Trophoblast cell (in vitro differentiated cells and primary cell): Measurements from ENCODE around the gene CBFB.

ENCODE experiments used
- DNase-seq, 2 donors: peaks; one replicate each; pipeline ENCODE4 v3.0.0-alpha.2; 2016
- H2AFZ ChIP-seq: 2 replicates; pipeline ENCODE4 v1.6.1; 2013; ENCODE audit warnings: low read length, moderate library complexity, mild to moderate bottlenecking; ENCODE audit not compliant: insufficient read depth, poor library complexity
- H2AK5ac ChIP-seq: 2 replicates; pipeline ENCODE4 v1.6.1; 2013; ENCODE audit warnings: mild to moderate bottlenecking, low read length
- H2BK120ac ChIP-seq: 2 replicates; pipeline ENCODE4 v1.6.1; 2013; ENCODE audit warnings: low read length, mild to moderate bottlenecking, moderate library complexity; ENCODE audit not compliant: insufficient read depth, poor library complexity
- H2BK12ac ChIP-seq: 2 replicates; pipeline ENCODE4 v1.6.1; 2013; ENCODE audit warnings: mild to moderate bottlenecking, low read length, moderate library complexity
- H2BK5ac ChIP-seq: 2 replicates; pipeline ENCODE4 v1.6.1; 2013; ENCODE audit warnings: low read length, low read depth, moderate library complexity, mild to moderate bottlenecking; ENCODE audit not compliant: poor library complexity
- H3K14ac ChIP-seq: 2 replicates; pipeline ENCODE4 v1.6.1; 2013; ENCODE audit warnings: mild to moderate bottlenecking, low read length
- H3K18ac ChIP-seq: 2 replicates; pipeline ENCODE4 v1.6.1; 2013; ENCODE audit warnings: mild to moderate bottlenecking, low read length
- H3K23ac ChIP-seq: 2 replicates; pipeline ENCODE4 v1.6.1; 2013; ENCODE audit warnings: low read length
- H3K27ac ChIP-seq: 2 replicates; pipeline ENCODE4 v1.5.1; 2013; ENCODE audit warnings: low read depth, mild to moderate bottlenecking, inconsistent platforms, low read length, moderate library complexity
- H3K27me3 ChIP-seq: 2 replicates; pipeline ENCODE4 v1.6.1; 2013; ENCODE audit warnings: inconsistent platforms, mild to moderate bottlenecking, low read length, moderate library complexity; ENCODE audit not compliant: insufficient read depth
- H3K36me3 ChIP-seq, 2 experiments: 1 replicate in 1 of 2; 2 replicates in 1 of 2; pipeline ENCODE4 v1.6.1; 2013; ENCODE audit warnings: low read length in 2 of 2, mild to moderate bottlenecking in 2 of 2, moderate library complexity in 1 of 2; ENCODE audit not compliant: insufficient read depth in 2 of 2, control insufficient read depth in 1 of 2
- H3K4ac ChIP-seq: 2 replicates; pipeline ENCODE4 v1.6.1; 2013; ENCODE audit warnings: low read depth, mild to moderate bottlenecking, low read length, moderate library complexity
- H3K4me1 ChIP-seq, 2 experiments: 1 replicate in 1 of 2; 2 replicates in 1 of 2; pipeline ENCODE4 v1.6.1; 2013; ENCODE audit warnings: low read length in 2 of 2, mild to moderate bottlenecking in 2 of 2, moderate library complexity in 1 of 2; ENCODE audit not compliant: insufficient read depth in 2 of 2, control insufficient read depth in 1 of 2
- H3K4me2 ChIP-seq: 2 replicates; pipeline ENCODE4 v1.6.1; 2013; ENCODE audit warnings: inconsistent platforms, mild to moderate bottlenecking, low read length, moderate library complexity
- H3K4me3 ChIP-seq: 2 replicates; pipeline ENCODE4 v1.5.1; 2013; ENCODE audit warnings: mild to moderate bottlenecking, low read depth, low read length, inconsistent platforms
- H3K79me1 ChIP-seq: one replicate; pipeline ENCODE4 v1.6.1; 2013; ENCODE audit warnings: low read length
- H3K79me2 ChIP-seq: 2 replicates; pipeline ENCODE4 v1.6.1; 2013; ENCODE audit warnings: low read length, mild to moderate bottlenecking; ENCODE audit not compliant: control insufficient read depth, insufficient read depth, poor library complexity
- H3K9ac ChIP-seq: 2 replicates; pipeline ENCODE4 v1.6.1; 2013; ENCODE audit warnings: mild to moderate bottlenecking, low read length
- H3K9me3 ChIP-seq: 2 replicates; pipeline ENCODE4 v1.6.1; 2013; ENCODE audit warnings: low read depth, mild to moderate bottlenecking, control low read depth, inconsistent platforms, low read length; ENCODE audit not compliant: insufficient read depth
- H4K12ac ChIP-seq: 2 replicates; pipeline ENCODE4 v1.6.1; 2013; ENCODE audit warnings: low read depth, mild to moderate bottlenecking, low read length, moderate library complexity
- H4K8ac ChIP-seq: 2 replicates; pipeline ENCODE4 v1.6.1; 2013; ENCODE audit warnings: low read depth, mild to moderate bottlenecking, low read length, moderate library complexity
- H4K91ac ChIP-seq: one replicate; pipeline ENCODE4 v1.6.1; 2013; ENCODE audit warnings: low read depth, mild to moderate bottlenecking, low read length, moderate library complexity
- WGBS: extraction: QIAGEN DNeasy Blood & Tissue Kit; methylation state at CpG from one replicate; pipeline ENCODE4 v1.1.7; 2013; ENCODE audit warnings: missing lambda C conversion rate; ENCODE audit not compliant: insufficient read length, insufficient coverage; ENCODE audit errors: extremely low coverage; 5-methylcytosine and 5-hydroxymethylcytosine counted together

CBFB gene

DNA sequence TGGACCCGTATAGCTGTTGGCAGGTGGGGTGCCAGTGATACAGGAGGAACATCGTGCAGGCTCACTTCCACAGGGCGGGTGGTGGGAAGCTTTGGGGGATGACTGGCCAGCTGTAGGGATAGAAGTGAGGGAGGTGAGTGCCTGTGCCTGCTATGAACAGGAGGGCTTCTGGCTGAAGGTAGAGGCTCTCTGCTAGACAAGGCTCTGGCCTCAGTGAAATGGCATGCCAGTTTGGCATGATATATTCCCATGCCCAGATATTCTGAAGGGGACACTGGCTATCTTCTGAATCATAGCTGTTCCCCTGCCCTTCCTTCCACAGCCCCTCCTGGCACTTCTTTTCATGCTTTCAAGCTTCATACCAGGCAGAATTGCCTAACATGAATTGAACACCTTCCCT lies 99.9 kb downstream of the CBFB start:
- H3K18ac ChIP-seq = no peak overlapping the region
- no peak overlapping the region for H3K27ac ChIP-seq
- no CpG with 5 or more reads among the region's 3 CpGs for WGBS
- no peak overlapping the region for H2AFZ ChIP-seq
- no peak overlapping the region for H2AK5ac ChIP-seq
- no peak for DNase-seq
- H3K23ac ChIP-seq = no peak overlapping the region
- peaks cover 13 to 23% of the 10 kb centered on the region in 2 experiments for H3K36me3 ChIP-seq
- H4K91ac ChIP-seq = no peak overlapping the region
- no peaks in the 10 kb centered on the region for H3K4me1 ChIP-seq
- H3K79me2 ChIP-seq = no peaks in the 10 kb centered on the region
- no peak overlapping the region for H4K12ac ChIP-seq
- no peak overlapping the region for H3K14ac ChIP-seq
- H3K9me3 ChIP-seq = no peaks in the 10 kb centered on the region
- H2BK5ac ChIP-seq = no peak overlapping the region
- no peaks in the 10 kb centered on the region for H3K79me1 ChIP-seq
- no peak overlapping the region for H4K8ac ChIP-seq
- H3K4ac ChIP-seq = no peak overlapping the region
- no peak overlapping the region for H2BK12ac ChIP-seq
- H3K27me3 ChIP-seq = no peaks in the 10 kb centered on the region
- no peak overlapping the region for H2BK120ac ChIP-seq
- no peak overlapping the region for H3K9ac ChIP-seq
- no peak overlapping the region for H3K4me3 ChIP-seq
- no peak overlapping the region for H3K4me2 ChIP-seq

DNA sequence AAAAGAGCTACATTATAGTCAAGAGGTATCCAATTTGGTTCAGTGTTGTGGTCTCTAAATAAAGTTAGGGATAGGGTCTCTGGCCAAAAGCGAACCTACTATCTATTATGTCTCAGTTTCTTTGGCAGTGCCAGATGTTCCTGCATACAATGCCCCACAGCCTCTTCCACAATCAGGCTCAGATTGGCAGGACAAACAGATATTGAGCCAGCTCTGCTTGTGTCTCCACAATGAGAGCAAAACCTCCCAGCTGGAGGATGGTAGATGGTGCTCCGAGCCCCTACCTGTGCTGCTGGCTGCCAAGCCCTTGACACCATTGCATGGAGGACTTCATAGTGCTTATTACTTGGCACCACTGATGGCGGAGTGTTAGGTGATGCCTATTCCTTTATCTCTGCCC lies 100.5 kb downstream of the CBFB start:
- Histone ChIP-seq H3K9ac (no peak overlapping the region), H4K8ac (no peak overlapping the region), H3K27me3 (no peaks in the 10 kb centered on the region), H4K12ac (no peak overlapping the region), H3K23ac (no peak overlapping the region), H3K18ac (no peak overlapping the region), H2AFZ (no peak overlapping the region), H2BK5ac (no peak overlapping the region), H3K27ac (no peak overlapping the region), H3K9me3 (no peaks in the 10 kb centered on the region), H3K79me1 (no peaks in the 10 kb centered on the region), H2BK12ac (no peak overlapping the region), H3K79me2 (no peaks in the 10 kb centered on the region), H3K4me2 (no peak overlapping the region), H3K36me3 (peaks cover 17 to 26% of the 10 kb centered on the region in 2 experiments), H3K4me3 (no peak overlapping the region), H2BK120ac (no peak overlapping the region), H2AK5ac (no peak overlapping the region), H3K4ac (no peak overlapping the region), H3K14ac (no peak overlapping the region), H4K91ac (no peak overlapping the region), H3K4me1 (no peaks in the 10 kb centered on the region)
- no peak for DNase-seq
- WGBS = no CpG with 5 or more reads among the region's 3 CpGs

DNA sequence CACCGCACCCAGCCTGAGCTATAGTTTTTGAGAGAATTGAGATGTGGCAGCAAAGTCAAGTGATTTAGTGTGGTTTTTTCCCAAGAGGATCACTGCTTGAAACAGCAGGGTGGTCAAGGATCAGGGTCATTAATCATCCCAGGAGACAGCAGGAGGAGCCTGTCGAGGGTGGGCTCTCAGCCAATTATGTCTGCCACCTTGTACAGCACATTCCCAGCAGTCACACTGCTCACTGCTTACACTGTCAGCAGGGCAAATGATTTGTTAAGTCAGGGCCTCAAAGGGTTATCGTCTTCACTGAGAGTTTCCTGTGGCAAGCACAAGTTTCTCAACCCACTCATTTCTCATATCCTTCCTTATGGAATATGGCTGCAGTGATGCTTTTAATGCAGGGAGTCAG lies 108.7 kb downstream of the CBFB start:
- Histone ChIP-seq H3K4me1 (no peaks in the 10 kb centered on the region), H3K23ac (no peak overlapping the region), H3K4ac (no peak overlapping the region), H3K79me1 (no peaks in the 10 kb centered on the region), H3K27me3 (no peaks in the 10 kb centered on the region), H3K27ac (no peak overlapping the region), H3K36me3 (peaks cover 46 to 67% of the 10 kb centered on the region in 2 experiments), H2BK120ac (no peak overlapping the region), H2BK12ac (no peak overlapping the region), H4K8ac (no peak overlapping the region), H3K4me3 (no peak overlapping the region), H2BK5ac (no peak overlapping the region), H3K4me2 (no peak overlapping the region), H3K9ac (no peak overlapping the region), H4K12ac (no peak overlapping the region), H4K91ac (no peak overlapping the region), H3K79me2 (no peaks in the 10 kb centered on the region), H3K18ac (no peak overlapping the region), H3K9me3 (peaks cover 2% of the 10 kb centered on the region), H3K14ac (no peak overlapping the region), H2AK5ac (no peak overlapping the region), H2AFZ (no peak overlapping the region)
- WGBS = no CpG with 5 or more reads among the region's 3 CpGs
- DNase-seq = no peak

DNA sequence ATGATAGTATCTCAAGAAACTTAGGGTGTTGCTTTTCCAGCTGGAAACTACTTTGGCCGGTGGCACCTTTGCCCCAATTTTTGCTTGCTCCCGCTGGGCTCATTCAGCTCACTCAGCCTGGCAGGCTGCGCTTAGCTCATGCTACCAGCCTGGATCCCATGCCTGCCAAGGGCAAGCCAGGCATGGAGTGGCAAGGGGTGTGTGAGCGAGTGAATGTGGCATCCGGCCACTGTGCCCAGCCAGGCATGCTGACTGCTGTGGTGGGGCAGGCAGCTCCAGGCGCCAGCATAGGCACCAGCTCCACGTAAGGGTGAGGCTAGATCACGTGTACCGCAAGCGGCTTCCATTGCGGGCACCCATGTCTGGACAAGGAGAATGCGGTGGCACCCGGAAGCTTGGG lies 112.4 kb downstream of the CBFB start:
- Histone ChIP-seq H3K4ac (no peak overlapping the region), H3K14ac (no peak overlapping the region), H2BK5ac (no peak overlapping the region), H2BK120ac (no peak overlapping the region), H3K79me1 (no peaks in the 10 kb centered on the region), H3K23ac (no peak overlapping the region), H2AFZ (no peak overlapping the region), H4K91ac (no peak overlapping the region), H3K4me3 (peak overlapping the region; percentile 24), H3K79me2 (no peaks in the 10 kb centered on the region), H3K18ac (no peak overlapping the region), H4K8ac (no peak overlapping the region), H3K36me3 (peaks cover 50 to 74% of the 10 kb centered on the region in 2 experiments), H2AK5ac (no peak overlapping the region), H3K4me1 (no peaks in the 10 kb centered on the region), H4K12ac (no peak overlapping the region), H2BK12ac (no peak overlapping the region), H3K4me2 (no peak overlapping the region), H3K27me3 (no peaks in the 10 kb centered on the region), H3K9ac (no peak overlapping the region), H3K27ac (no peak overlapping the region), H3K9me3 (peaks cover 2% of the 10 kb centered on the region)
- DNase-seq = no peak
- WGBS = no CpG with 5 or more reads among the region's 13 CpGs
